A673 (cell line): Measurements from ENCODE around the gene FGF6. TPM values are rescaled to one million over a fixed set of nuclear protein-coding genes. Genes with fewer than 3 reads are reported as not detected.

Source experiments
- BruUV-seq: library from RNA; stranded (reverse); fragments of 400-500 nt; replicated peaks from 2 replicates; lab custom pipeline; 2021; lab: Mats Ljungman, UMichigan
- CTCF ChIA-PET: fragments of 300-600 bp; sonication (Branson Sonifier 250); formaldehyde crosslinking; loops from one replicate; lab custom pipeline; 2022; ENCODE audit warnings: antibody characterized with exemption; lab: Charles Lee
- POLR2A ChIA-PET: fragments of 300-600 bp; sonication (Branson Sonifier 250); formaldehyde crosslinking; loops from one replicate; lab custom pipeline; 2022; ENCODE audit warnings: antibody characterized with exemption; ENCODE audit not compliant: low non-redundant PET; lab: Charles Lee
- DNase-seq: peaks from one replicate; pipeline ENCODE4 v3.0.0-alpha.2; 2015; ENCODE audit warnings: low spot score
- H3K27ac ChIP-seq: fragments of 200-600 bp; sonication (generic); 2 replicates; pipeline ENCODE4 v1.5.1; 2016; ENCODE audit warnings: mixed run types, low read depth, mild to moderate bottlenecking, mixed read lengths, antibody characterized with exemption, low read length; ENCODE audit not compliant: poor library complexity, severe bottlenecking
- H3K27me3 ChIP-seq: fragments of 200-600 bp; sonication (generic); replicated peaks from 2 replicates; pipeline ENCODE4 v1.6.1; 2017; ENCODE audit warnings: mixed run types, low read depth, mild to moderate bottlenecking, mixed read lengths, antibody characterized with exemption, low read length; ENCODE audit not compliant: insufficient read depth, poor library complexity
- H3K36me3 ChIP-seq: fragments of 200-600 bp; sonication (generic); 2 replicates; pipeline ENCODE4 v1.6.1; 2016; ENCODE audit warnings: mixed run types, mild to moderate bottlenecking, mixed read lengths, antibody characterized with exemption, low read length; ENCODE audit not compliant: insufficient read depth, poor library complexity, severe bottlenecking
- H3K4me1 ChIP-seq: fragments of 200-600 bp; sonication (generic); 2 replicates; pipeline ENCODE4 v1.6.1; 2017; ENCODE audit warnings: mixed run types, mild to moderate bottlenecking, mixed read lengths, antibody characterized with exemption, low read length; ENCODE audit not compliant: insufficient read depth, poor library complexity, severe bottlenecking
- H3K4me3 ChIP-seq: fragments of 200-600 bp; sonication (generic); 2 replicates; pipeline ENCODE4 v1.5.1; 2016; ENCODE audit warnings: low read depth, mixed run types, mild to moderate bottlenecking, mixed read lengths, low read length; ENCODE audit not compliant: poor library complexity, severe bottlenecking
- H3K9me3 ChIP-seq: fragments of 200-600 bp; sonication (generic); 2 replicates; pipeline ENCODE4 v1.6.1; 2016; ENCODE audit warnings: mixed run types, low read depth, mild to moderate bottlenecking, mixed read lengths, antibody characterized with exemption, low read length; ENCODE audit not compliant: poor library complexity, severe bottlenecking
- CTCF ChIP-seq: fragments of 300-800, 200-600 bp; sonication (generic); conservative IDR thresholded peaks from 2 replicates; pipeline ENCODE4 v1.5.1; 2017; ENCODE audit warnings: low read depth, mild to moderate bottlenecking, antibody characterized with exemption, low read length, moderate library complexity, mixed read lengths
- EZH2 ChIP-seq: fragments of 200-600 bp; sonication (generic); IDR thresholded peaks from 2 replicates; pipeline ENCODE4 v1.6.1; 2017; ENCODE audit warnings: borderline replicate concordance, low read depth, mild to moderate bottlenecking, mixed read lengths, antibody characterized with exemption, low read length; ENCODE audit not compliant: poor library complexity, severe bottlenecking
- intact Hi-C: fragments of 100-400 bp; cut with micrococcal nuclease; formaldehyde crosslinking; loops from one replicate; pipeline ENCODE4 v1.10.0; 2022; ENCODE audit not compliant: unreplicated experiment
- total RNA-seq: library from RNA; stranded (reverse); gene quantifications from 2 replicates; pipeline ENCODE4 v1.2.3, GENCODE V29; 2021

FGF6 gene
- total RNA-seq, 1 experiment from 2014 or later: not detected

GRCh38 chr12:4421590-4422031 lies 24.0 kb downstream of the FGF6 start:
- Histone ChIP-seq H3K36me3 (no peaks in the 10 kb centered on the region), H3K27me3 (peaks cover 24% of the 10 kb centered on the region), H3K27ac (no peak overlapping the region), H3K4me1 (no peaks in the 10 kb centered on the region), H3K4me3 (no peak overlapping the region), H3K9me3 (no peaks in the 10 kb centered on the region)
- TF ChIP-seq EZH2: no peak
- peak; percentile 68 for TF ChIP-seq CTCF
- ChIA-PET POLR2A (no interaction called here), CTCF (interaction anchor here (0.8 kb wide), 1 partner anchor 105 kb away, joined by 3 read pairs; no protein-coding TSS in a partner anchor)
- no TSS peak for BruUV-seq
- intact Hi-C loops: loop anchor here (1.0 kb wide), 1 partner anchor 105 kb away; no protein-coding TSS in a partner anchor
- peak; percentile 59 for DNase-seq

DNA sequence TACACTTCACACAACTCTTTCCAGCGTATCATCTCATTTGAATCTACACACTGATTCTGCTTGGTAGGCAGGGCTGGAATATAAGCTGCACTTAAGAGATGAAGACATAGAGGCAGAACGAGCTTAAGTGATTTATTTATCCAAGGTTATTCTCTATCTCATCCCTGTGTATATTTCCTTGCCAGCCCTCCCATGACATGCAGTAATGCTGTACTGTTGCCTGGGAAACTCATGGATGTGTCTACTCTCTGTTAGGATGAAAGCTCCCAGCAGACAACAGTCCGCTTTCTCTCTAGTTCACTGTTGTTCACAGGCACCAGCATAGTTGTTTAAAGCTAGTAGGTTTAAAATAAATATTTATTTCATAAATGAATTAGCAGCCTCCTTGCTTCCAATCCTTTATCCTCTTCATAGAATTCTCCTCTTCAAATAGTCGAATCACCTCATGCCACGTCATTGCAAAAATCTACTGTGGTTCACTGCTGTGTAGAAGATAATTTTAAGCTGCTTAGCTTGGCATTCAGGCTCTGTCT lies 25.4 kb downstream of the FGF6 start:
- Histone ChIP-seq H3K4me3 (no peak overlapping the region), H3K4me1 (no peaks in the 10 kb centered on the region), H3K27me3 (peaks cover 38% of the 10 kb centered on the region), H3K27ac (no peak overlapping the region), H3K9me3 (no peaks in the 10 kb centered on the region), H3K36me3 (no peaks in the 10 kb centered on the region)
- no peak for DNase-seq
- no peak for TF ChIP-seq EZH2
- TF ChIP-seq CTCF: no peak
- POLR2A ChIA-PET: no interaction called here
- intact Hi-C loops: no loop called here
- CTCF ChIA-PET: interaction anchor here (0.6 to 0.9 kb wide), 3 partner anchors 11 to 350 kb away, joined by 3 to 4 read pairs (median 4); no protein-coding TSS in a partner anchor
- BruUV-seq: no TSS peak

DNA sequence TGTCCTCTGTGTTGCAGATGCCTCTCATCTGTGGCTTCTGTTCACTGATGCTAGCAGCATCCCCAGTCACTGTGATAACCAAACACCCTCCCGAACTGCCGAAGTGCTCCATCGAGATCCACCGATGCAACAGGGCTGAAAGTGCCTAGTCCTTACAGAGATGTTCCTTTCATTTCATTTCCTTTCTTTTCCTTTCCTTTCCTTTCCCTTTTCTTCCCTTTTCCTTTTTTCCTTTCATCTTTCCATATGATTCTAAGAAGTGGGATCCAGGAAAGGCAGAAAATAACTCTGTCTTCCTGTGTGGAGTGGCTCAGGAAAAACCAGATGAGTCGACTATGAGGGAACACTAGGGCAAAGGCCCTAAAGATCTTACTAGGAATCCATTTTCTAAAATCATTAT lies 26.7 kb downstream of the FGF6 start:
- DNase-seq: no peak
- no peak for TF ChIP-seq EZH2
- no peak for TF ChIP-seq CTCF
- Histone ChIP-seq H3K4me3 (no peak overlapping the region), H3K27me3 (peaks cover 45% of the 10 kb centered on the region), H3K36me3 (no peaks in the 10 kb centered on the region), H3K9me3 (no peaks in the 10 kb centered on the region), H3K4me1 (no peaks in the 10 kb centered on the region), H3K27ac (no peak overlapping the region)
- POLR2A ChIA-PET: no interaction called here
- intact Hi-C loops: no loop called here
- CTCF ChIA-PET: interaction anchor here (0.6 kb wide), 1 partner anchor 96 kb away, joined by 7 read pairs; no protein-coding TSS in a partner anchor
- no TSS peak for BruUV-seq
